Ramos (cell line): Measurements from ENCODE around the gene HSPB9.

Experiments
- in situ Hi-C: fragments of 300-500 bp; cut with MboI; formaldehyde crosslinking; loops from one replicate; pipeline ENCODE4 v1.14.3; 2022; ENCODE audit warnings: low sequenced_read_pairs; ENCODE audit not compliant: unreplicated experiment

The HSPB9 gene

DNA sequence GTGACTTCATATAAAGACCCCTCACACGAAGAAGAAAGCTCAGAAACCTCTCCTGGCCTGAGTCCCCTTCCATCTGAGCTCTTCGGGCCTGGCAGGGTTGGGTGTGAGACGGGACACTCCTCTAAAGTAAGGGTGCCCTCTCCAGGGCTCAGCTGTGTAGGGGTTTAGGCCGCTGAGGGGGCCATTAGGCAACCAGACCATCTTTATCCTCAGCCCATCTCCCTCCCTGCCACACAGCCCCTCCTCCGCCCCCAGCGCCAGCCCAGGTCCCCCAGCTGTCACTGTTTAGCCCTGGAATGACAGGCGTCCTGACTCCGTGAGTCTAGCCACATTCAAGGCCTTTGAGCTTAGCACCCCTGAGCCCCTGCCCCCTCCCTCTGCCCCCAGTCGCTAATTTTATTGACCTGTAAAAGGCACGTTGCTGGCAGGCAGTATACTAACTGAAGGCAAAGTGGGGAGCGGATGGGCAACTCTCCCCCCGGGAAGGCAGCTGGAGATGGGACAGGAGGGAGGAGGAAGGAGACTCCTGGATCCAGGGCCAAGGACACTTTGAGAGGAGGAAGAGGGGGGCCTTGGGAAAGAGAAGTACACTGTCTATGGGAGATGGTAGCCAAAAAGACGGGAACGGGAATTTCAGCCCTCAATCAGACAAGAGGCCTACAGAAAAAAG is 23.7 kb upstream of the HSPB9 start:
- in situ Hi-C loops, result no loop called here

DNA sequence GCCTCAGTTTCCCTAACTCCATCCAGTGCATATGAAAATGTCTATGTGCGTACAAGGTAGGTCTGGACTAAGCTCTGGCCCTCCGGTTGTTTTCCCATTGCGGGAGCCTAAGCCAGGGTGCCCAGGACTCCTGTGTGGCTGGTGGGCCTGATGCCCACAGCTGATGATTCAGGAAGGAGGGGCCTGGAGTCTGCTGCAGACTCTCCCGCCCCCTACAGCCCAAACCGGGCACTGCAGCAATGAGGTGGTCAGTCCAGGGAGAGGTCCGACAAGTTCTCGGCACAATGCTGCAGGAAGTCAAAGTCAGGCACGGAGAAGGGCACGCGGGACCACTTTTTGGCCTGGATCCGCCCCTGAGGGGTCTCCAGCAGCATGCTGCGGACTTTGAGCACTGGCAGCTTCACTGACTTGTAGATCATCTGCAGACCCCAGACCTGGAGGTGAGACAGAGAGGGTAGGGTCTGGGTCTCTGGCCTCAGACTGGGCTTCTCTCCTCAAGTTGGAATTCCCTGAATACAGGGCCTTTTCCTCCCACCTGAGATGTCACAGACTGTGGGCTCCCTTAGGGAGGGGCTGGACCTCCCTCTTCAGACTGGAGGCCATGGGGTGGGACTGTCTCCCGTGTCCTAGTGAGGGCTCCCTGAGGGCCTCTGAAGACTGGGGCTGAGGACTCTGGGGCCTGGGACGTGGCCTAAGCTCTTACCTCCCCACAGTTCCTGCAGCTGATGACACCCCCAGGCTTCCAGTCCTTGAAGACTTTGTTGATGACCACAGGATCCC is 20.9 kb upstream of the HSPB9 start:
- in situ Hi-C loops, result loop anchor here (25.0 kb wide), 1 partner anchor 364 kb away; the partner anchor contains the start of gene HAP1

DNA sequence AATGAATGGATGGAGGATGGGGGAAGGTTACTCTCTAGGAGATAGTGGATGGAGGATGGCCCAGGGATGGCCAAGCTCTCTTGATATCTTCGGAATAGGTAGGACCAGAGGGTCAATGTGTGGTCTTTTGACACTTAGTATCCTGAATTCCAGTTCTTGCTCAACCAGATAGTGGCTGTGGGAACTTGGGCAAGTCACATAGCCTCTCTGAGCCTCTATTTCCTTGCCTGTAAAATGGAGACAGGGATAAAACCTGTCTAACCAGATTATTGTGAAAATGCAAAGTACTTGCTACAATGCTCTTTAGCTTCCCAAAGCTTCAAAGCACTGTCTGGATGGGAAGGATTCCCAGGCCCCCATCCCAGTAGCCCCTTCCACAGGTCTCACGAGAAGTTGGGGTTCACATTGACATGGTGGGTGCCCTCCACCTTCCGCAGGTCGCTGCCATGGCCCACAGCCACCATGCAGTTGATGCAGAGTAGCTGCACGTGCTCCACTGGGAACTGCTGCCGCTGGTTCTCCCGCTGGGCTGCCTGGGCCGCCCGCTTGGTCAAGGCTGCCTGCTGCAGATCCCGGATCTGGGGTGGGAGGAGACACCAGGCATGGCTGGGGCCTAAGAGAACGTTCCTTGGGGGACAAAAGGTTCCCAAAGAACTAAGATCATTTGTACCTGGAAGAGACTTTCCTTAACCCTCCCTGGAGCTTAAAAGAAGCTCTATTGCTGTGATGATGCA is 19.2 kb upstream of the HSPB9 start:
- in situ Hi-C loops, result loop anchor here (25.0 kb wide), 1 partner anchor 366 kb away; the partner anchor contains the start of gene HAP1

DNA sequence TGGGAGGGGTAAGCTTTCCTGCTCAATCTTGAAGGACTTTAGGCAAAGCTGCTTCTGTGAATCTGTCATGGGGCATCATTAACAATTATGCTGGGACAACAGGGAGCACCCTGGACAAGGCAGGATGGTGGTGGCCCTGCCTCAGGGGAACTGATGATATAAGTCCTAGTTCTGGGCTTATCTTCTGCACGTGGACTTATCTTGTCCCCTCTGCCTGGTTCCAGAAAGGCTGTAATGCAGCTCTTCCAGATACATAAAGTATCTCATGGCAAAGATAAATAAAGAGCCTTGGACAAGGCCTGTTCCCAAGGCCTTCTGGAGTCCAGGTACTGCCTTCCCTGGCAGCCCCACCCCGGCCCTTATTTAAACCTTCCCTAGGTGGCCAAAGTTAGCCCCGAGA is 18.3 kb upstream of the HSPB9 start:
- in situ Hi-C loops, result loop anchor here (25.0 kb wide), 1 partner anchor 367 kb away; the partner anchor contains the start of gene HAP1

DNA sequence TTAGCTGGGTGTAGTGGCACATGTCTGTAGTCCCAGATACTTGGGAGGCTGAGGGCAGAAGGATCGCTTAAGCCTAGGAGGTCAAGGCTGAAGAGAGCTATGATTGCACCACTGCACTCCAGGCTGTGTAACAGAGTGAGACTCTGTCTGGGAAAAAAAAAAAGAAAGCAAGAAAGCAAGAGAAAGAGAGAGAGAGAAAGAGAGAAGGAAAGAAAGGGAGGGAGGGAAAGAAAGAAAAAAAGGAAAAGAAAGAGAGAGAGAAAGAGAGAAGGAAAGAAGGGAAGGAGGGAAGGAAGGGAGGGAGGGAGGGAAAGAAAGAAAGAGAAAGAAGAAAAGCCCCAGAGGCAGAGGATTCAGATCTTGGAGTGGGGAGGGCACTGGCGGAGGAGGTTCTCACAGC is 16.6 kb upstream of the HSPB9 start:
- in situ Hi-C loops, result loop anchor here (25.0 kb wide), 1 partner anchor 369 kb away; the partner anchor contains the start of gene HAP1

DNA sequence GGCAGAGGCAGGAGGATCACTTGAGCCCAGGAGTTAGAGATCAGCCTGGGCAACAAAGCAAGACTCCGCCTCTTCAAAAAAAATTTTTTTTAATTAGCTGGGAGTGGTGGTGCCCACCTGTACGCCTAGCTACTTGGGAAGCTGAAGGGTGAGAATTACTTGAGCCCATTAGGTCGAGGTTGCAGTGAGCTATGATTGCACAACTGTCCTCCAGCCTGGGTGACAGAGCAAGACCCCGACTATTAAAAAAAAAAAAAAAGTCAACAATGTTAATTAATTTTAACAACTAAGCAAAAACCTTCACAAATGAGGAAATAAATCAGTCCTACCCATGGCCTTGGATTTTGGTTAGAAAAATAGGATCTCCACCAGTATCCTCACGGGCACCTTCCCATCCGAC is 15.5 kb upstream of the HSPB9 start:
- in situ Hi-C loops, result loop anchor here (25.0 kb wide), 1 partner anchor 370 kb away; the partner anchor contains the start of gene HAP1

DNA sequence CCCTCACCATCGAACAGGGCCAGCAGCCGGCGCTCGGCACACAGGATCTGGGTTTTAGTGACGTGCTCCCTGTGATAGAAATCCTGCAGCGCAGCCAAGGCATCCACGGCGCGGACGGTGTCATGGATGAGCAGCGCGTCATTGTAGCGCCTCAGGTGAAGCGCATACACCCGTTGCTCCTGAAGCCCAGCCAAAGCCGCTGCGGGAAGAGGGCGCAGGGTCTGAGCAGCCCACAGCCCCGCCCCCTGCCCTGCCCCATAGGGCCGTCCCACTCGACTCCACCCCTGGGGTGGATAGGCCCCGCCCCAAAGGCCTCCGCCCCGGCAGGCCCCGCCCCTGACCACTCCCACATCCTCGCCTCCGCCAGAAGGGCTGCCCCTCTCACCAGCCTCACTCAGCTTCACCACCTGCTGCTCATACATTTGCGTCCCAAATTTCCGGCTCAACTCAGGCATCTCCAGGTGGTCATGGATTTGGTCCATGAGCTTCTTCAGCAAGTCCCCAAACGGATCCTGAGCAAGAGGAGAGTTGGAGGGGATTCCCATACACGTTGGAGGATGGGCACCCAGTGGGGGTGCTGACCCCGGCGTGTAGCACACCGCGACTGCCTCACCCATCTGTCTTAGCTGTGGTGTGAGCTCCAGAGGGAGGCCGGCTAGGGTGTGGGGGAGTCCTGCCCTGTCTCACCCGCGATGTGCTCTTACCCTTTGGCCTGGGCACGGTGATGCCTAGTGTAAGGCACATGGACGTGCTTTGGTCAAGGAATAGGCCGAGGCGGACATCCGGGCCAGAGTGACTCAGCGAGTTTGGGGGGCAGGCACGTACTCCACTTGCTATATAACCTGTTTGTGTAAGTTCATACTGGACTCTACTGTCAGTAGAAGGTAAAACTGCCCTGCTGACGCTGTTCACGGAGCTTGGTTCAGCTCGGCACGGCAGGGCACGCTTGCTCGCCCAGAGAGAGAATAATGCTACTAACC is 14.7 kb upstream of the HSPB9 start:
- in situ Hi-C loops, result loop anchor here (25.0 kb wide), 1 partner anchor 371 kb away; the partner anchor contains the start of gene HAP1

DNA sequence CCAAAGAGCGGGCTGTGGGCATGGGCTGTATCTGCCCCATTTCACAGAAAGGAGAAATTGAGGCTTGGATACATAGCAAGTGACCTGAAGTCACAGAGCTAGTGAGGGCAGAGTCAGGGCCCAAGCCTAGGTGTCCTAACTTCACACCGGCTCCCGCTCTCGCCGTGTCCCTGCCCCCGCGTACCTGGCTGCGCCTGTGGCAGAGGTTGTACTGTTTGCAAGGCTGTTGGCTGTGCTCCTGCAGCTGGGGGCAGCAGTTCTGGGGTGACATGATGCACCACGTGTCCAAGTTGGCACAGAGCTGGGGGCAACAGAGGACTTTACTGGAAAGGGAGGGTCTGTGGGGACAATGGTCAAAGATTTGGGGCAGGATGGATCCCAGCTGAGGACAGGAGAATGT is 13.5 kb upstream of the HSPB9 start:
- in situ Hi-C loops, result loop anchor here (25.0 kb wide), 1 partner anchor 372 kb away; the partner anchor contains the start of gene HAP1

DNA sequence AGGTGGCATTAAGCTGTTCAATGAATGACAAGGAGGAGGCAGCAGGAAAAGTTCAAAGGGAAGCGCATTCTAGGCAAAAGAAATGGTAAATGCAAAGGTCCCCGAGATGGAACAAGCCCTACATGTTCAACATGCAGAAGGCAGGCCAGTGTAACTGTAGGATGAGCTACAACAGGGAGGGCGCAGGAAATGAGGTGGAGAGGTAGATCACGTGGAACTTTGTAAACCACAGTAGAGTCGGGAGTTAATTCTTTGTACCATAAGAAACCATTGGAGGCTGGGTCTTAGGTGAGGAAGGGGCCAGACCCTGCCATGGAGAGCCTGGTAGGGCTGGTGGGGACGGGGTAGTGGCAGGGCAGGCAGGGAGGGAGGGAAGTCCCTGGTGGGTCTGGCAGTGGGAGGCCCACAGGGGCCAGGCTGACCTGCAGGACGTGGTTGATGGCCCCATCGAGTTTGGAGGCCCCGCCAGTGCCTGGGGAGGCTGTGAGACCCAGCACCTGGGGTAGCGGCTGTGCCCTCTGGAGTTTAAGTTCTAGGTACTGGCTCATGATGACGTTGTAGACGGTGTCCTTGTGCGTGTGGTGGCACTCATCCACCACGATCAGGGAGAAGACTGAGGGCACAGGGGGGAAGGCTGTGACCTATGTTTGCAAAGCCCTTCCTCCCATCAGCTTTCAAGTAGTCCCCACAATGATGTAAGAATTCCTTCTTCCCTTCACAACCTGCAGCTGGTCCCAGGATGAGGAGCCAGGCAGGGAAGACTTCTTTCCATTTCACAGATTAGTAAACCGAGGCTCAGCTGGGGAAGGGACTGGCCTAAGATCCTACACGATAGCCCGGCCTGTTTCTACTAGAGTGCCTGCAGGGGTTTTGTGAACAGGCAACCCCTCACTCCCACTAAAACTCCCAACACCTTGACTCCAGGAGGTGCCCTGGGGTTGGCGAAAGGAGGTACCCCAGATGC is 12.0 kb upstream of the HSPB9 start:
- in situ Hi-C loops, result loop anchor here (5.0 to 25.0 kb wide), 3 partner anchors 88 to 373 kb away; partner anchors contain the start of genes HAP1 and NKIRAS2

DNA sequence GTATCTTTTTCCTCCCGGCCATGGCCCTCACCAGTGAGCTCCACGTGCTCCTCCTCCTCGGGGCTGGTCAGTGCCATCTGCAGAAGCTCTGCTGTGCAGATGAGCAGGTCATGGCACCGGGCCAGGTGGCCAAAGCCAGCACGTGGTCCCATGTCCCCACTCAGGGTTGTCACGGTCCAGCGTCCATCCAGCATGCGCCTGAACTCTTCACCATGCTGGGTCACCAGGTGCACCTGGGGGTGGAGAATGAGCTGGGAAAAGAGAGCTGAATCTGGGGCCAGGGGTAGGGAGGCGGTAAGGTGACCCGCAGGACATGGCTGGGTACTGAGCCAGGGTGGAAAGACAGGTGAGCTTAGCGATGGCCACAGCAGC is 11.4 kb upstream of the HSPB9 start:
- in situ Hi-C loops, result loop anchor here (5.0 to 25.0 kb wide), 3 partner anchors 89 to 374 kb away; partner anchors contain the start of genes HAP1 and NKIRAS2

DNA sequence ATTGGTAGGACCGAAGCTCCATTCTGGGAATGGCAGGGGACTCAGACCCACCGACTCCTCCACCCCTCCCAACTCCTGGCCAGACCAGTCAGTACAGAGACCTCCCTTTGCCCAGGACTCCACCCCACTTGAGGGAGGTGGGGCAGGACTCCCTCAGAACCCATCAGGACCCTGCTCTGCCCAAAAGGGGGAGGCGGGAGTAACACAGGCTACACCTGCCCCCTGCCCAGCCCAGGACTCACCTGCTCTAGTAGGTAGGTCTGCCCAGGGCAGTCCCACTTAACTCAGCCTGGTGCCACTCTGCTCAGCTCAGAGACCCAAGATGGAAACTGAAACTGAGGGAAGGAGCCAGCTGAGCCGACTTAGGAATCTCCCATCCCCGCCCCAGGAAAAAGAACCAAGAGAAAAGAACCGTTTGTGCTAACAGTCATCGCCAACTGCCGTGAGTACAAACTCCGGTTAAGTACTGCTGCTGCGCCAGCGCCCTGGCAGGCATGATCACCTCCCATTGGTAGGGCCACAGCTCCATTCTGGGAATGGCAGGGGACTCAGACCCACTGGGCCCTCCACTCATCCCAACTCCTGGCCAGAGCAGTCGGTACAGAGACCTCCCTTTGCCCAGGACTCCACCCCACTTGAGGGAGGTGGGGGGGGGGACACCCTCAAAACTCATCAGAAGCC is 10.6 kb upstream of the HSPB9 start:
- in situ Hi-C loops, result loop anchor here (5.0 to 25.0 kb wide), 3 partner anchors 90 to 375 kb away; partner anchors contain the start of genes HAP1 and NKIRAS2

DNA sequence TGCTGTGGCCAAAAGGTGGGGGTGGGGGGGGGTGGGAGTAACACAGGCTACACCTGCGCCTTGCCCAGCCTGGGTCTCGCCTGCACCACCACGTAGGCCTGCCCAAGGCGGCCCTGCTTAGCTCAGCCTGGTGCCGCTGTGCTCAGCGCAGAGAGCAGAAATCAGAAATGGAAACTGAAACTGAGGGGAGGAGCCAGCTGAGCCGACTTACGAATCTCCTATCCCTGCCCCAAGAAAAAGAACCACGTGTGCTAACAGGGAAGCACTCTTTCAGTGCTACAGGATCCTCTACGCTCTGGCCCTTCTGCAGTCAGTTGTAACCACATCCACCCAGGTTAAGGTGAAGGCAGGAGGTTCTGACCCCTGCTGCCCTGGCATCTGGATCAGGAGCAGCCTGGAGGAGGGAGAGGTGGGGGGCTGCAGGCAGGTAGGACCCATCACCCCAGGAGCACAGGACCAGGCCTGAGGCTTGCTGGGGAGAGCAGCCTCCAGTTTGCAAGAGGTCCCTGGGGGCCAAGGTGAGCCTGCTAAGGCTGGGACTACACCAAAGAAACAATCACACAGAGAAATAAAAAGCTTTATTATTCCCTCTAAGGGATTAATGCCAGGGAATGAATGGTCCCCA is 9.9 kb upstream of the HSPB9 start, which contains the start of gene DHX58:
DHX58 (minus strand) TSS at position 163 of the 625 bp plus-strand sequence. CDS start 822 bp downstream, outside the sequence.
- in situ Hi-C loops, result loop anchor here (5.0 to 25.0 kb wide), 3 partner anchors 90 to 375 kb away; partner anchors contain the start of genes HAP1 and NKIRAS2

DNA sequence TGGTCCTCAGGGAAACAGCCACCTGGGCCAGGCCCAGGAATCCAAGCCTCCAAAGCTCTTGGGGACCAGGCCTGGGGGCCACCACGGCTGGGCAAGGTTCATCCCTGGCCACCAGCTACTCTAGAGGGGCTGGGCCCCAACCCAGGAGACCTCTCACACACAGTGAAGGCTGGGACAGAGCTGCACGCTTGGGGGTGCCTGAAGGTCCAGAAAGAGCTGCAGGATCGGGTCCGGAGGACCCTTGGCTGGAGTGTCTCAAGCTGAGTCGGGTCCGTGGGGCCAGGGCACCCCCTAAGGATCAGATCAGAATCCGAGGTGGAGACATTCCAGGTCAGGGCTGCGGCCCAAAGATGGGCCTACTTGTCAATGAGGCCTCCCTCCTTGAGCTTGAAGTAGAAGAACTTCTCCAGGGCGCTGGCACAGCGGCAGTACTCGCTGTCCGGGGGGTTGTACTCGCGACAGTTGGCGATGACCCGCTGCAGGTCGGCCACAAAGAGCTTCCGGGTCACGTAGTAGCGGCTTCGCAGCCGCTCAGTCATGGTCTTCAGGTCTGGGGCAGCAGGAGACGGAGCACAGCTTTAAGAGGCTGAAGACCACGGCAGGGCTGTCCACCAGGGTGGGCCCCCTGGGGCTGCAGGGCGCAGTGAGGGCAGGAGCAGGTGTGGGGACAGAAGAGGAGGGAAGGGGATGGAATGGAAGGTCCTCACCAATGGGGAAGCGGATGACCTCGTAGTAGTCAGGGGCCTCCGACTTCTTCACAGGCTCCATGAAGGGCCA is 9.1 kb upstream of the HSPB9 start:
- in situ Hi-C loops, result loop anchor here (5.0 to 25.0 kb wide), 3 partner anchors 91 to 376 kb away; partner anchors contain the start of genes HAP1 and NKIRAS2

DNA sequence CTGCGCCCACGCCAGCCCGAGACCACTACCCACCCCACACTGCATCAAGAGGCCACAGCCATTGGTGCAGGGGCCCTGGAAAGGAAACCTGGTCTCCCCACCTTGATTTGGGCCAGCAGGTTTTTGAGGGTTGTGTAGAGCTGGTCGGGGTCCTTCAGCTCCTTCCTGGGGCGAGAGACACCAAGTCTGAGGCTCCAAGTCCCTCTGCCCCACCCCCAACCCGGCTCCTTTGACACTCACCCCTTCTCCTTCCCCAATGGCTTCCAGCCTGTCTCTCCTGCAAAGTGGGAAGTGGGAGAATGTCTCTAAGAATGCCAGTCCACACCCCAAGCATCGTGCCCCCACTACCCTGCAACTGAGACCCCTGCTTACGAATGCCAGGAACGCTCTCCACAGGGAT is 8.5 kb upstream of the HSPB9 start:
- in situ Hi-C loops, result loop anchor here (5.0 to 25.0 kb wide), 3 partner anchors 92 to 377 kb away; partner anchors contain the start of genes HAP1 and NKIRAS2

DNA sequence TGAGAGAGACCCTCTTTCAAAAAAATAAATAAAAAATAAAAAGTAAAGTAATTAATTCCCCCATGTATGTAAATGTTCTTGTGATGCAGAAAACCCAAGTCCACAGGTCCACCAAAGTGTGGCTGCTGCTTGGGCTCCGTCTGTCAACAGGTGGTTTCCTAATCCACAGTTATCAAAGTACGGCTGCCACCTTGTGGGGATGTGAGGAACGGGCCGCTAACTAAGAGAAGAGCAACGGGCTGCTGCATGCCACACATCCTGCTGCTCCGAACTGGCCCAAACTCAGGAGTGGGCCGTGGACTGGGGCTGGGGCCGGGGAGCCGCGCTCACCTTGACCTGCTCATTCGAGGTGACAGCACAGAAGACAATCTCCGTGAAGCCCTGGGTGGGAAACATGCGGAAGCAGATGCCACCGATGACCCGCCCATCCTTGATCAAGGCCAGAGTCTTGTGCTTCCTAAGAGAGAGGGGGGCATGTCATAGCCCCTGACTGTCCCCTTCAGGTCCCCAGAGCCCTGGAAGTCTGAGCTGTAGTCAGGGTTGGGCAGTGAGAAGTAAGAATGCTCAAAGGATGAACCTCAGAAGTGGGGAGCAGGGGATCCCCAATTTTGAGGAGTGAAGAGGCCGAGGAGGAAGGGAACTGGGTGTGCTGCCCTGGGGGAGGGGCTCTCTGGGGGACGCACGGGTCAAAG is 5.8 kb upstream of the HSPB9 start:
- in situ Hi-C loops, result loop anchor here (25.0 kb wide), 1 partner anchor 380 kb away; the partner anchor contains the start of gene HAP1
